ENCODE data around the gene PROKR1. TPM values are rescaled to one million over a fixed set of nuclear protein-coding genes. Genes with fewer than 3 reads are reported as not detected.
"Not testable (repeated sequence)": the region's sequence is repeated elsewhere in the genome, so short reads cannot be mapped to it uniquely, and the experiment has no call there.

The PROKR1 gene
- total RNA-seq (not detected), polyA plus RNA-seq (0.02 TPM)
- long read RNA-seq, donor 1, result 0 reads
- long read RNA-seq, donor 2, result 0 reads
- long read RNA-seq, donor 3, result 0 reads
- long read RNA-seq, donor 4, result 0 reads

DNA sequence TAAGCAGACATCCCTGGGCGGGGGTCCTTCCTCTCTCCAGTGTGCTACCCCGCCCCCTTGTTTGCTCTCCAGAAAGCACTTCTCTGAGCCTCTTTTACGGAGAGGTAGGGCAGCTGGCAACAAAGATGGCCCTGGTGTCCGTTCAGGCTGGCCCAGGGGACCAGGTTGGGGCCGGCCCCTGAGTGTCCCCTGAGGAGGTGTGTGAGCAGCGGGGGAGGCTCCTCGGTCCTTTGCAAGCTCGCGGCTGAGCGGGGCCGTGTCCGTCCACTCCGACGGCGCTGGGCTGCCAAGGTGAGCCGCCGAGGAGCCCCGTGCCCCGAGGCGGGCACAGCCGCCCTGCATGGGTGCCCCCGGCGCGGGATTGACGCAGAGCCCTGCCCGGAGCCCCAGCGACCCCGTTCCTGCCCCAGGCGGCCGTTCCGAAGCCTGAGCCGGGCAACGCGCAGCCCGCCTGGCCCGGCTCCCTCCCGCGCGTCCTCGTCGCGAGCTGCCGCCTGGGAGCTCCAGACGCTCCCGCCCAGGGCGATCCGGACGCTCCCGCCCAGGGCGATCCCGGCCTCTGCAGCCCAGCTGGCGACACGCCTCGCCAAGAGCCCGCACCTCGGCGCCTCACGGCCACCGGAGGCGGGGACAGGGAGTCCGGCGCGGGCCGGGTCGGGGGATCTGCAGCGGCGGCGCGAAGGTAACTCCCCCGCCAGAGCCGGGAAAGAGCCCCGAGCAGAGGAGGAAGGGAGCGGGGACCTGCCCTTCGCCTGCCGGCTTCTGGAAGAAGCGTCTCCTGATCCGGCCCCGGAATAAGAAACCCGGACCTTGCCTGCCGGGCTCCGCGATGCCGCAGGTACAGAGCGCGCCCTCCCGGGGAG lies at the start of gene PROKR1:
TSS of gene PROKR1 (plus strand) at position 569 of the 863 bp plus-strand sequence. CDS start 2,243 bp downstream, outside the sequence.
- WGBS, result 1% methylated on average over 86 of the region's 86 CpGs
- Histone ChIP-seq H3K27me3 (ENCODE audit: control insufficient read depth, insufficient read depth) (no peaks in the 10 kb centered on the region), H3K9me3 (ENCODE audit: control insufficient read depth, low read length) (no peaks in the 10 kb centered on the region), H3K27ac (ENCODE audit: low read length) (no peak within 1 kb of the TSS), H3K4me3 (ENCODE audit: low read length) (peak within 1 kb of the TSS; percentile 54), H3K4me1 (ENCODE audit: control insufficient read depth, insufficient read depth, low read length) (no peaks in the 10 kb centered on the region)
- ATAC-seq (peak; percentile 85 to 92), DNase-seq (peak; percentile 49 to 81 (median 69))
- intact Hi-C loops (cut with DNase I), result no loop called here

GRCh38 chr2:68594041-68594440 lies 49.3 kb upstream of the PROKR1 start:
- DNase-seq (no peak), ATAC-seq (no peak)
- H3K27ac ChIP-seq (ENCODE audit: low read length), result no peak overlapping the region
- intact Hi-C loops (cut with DNase I), result no loop called here
- no peaks in the 10 kb centered on the region for H3K4me1 ChIP-seq (ENCODE audit: control insufficient read depth, insufficient read depth, low read length)
- WGBS, result 68% methylated on average over 1 of the region's 1 CpG
- H3K4me3 ChIP-seq (ENCODE audit: low read length), result no peak overlapping the region
- no peaks in the 10 kb centered on the region for H3K9me3 ChIP-seq (ENCODE audit: control insufficient read depth, low read length)
- H3K27me3 ChIP-seq (ENCODE audit: control insufficient read depth, insufficient read depth), result no peaks in the 10 kb centered on the region

GRCh38 chr2:68594674-68595492 lies 48.5 kb upstream of the PROKR1 start:
- ATAC-seq (no peak), DNase-seq (peak in 1 of 3 donors; percentile 49)
- no peaks in the 10 kb centered on the region for H3K9me3 ChIP-seq (ENCODE audit: control insufficient read depth, low read length)
- WGBS, result 21% methylated on average over 5 of the region's 5 CpGs
- no peak overlapping the region for H3K27ac ChIP-seq (ENCODE audit: low read length)
- no peak overlapping the region for H3K4me3 ChIP-seq (ENCODE audit: low read length)
- no peaks in the 10 kb centered on the region for H3K27me3 ChIP-seq (ENCODE audit: control insufficient read depth, insufficient read depth)
- intact Hi-C loops (cut with DNase I), result no loop called here
- no peaks in the 10 kb centered on the region for H3K4me1 ChIP-seq (ENCODE audit: control insufficient read depth, insufficient read depth, low read length)

GRCh38 chr2:68595493-68595785 lies 47.9 kb upstream of the PROKR1 start:
- H3K27me3 ChIP-seq (ENCODE audit: control insufficient read depth, insufficient read depth); ATAC-seq; H3K4me3 ChIP-seq (ENCODE audit: low read length); DNase-seq; H3K9me3 ChIP-seq (ENCODE audit: control insufficient read depth, low read length); H3K27ac ChIP-seq (ENCODE audit: low read length); H3K4me1 ChIP-seq (ENCODE audit: control insufficient read depth, insufficient read depth, low read length); intact Hi-C loops (cut with DNase I): not testable (repeated sequence)
- WGBS, result 70% methylated on average over 2 of the region's 2 CpGs

DNA sequence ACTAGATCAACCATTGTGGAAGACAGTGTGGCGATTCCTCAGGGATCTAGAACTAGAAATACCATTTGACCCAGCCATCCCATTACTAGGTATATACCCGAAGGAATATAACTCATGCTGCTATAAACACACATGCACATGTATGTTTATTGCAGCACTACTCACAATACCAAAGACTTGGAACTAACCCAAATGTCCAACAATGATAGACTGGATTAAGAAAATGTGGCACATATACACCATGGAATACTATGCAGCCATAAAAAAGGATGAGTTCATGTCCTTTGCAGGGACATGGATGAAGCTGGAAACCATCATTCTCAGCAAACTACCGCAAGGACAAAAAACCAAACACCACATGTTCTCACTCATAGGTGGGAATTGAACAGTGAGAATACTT lies 42.9 kb upstream of the PROKR1 start:
- 88% methylated on average over 3 of the region's 3 CpGs for WGBS
- intact Hi-C loops (cut with DNase I); H3K4me1 ChIP-seq (ENCODE audit: control insufficient read depth, insufficient read depth, low read length); ATAC-seq; H3K9me3 ChIP-seq (ENCODE audit: control insufficient read depth, low read length); DNase-seq; H3K4me3 ChIP-seq (ENCODE audit: low read length); H3K27ac ChIP-seq (ENCODE audit: low read length); H3K27me3 ChIP-seq (ENCODE audit: control insufficient read depth, insufficient read depth): not testable (repeated sequence)

GRCh38 chr2:68603059-68603458 lies 40.3 kb upstream of the PROKR1 start:
- 95% methylated on average over 1 of the region's 1 CpG for WGBS
- DNase-seq, result no peak
- H3K4me3 ChIP-seq (ENCODE audit: low read length), result no peak overlapping the region
- no peaks in the 10 kb centered on the region for H3K4me1 ChIP-seq (ENCODE audit: control insufficient read depth, insufficient read depth, low read length)
- intact Hi-C loops (cut with DNase I), result no loop called here
- no peak overlapping the region for H3K27ac ChIP-seq (ENCODE audit: low read length)
- no peaks in the 10 kb centered on the region for H3K27me3 ChIP-seq (ENCODE audit: control insufficient read depth, insufficient read depth)
- no peaks in the 10 kb centered on the region for H3K9me3 ChIP-seq (ENCODE audit: control insufficient read depth, low read length)
- no peak for ATAC-seq

GRCh38 chr2:68604077-68604476 lies 39.3 kb upstream of the PROKR1 start:
- no peak for ATAC-seq
- H3K4me3 ChIP-seq (ENCODE audit: low read length), result no peak overlapping the region
- intact Hi-C loops (cut with DNase I), result no loop called here
- no peaks in the 10 kb centered on the region for H3K27me3 ChIP-seq (ENCODE audit: control insufficient read depth, insufficient read depth)
- no peaks in the 10 kb centered on the region for H3K4me1 ChIP-seq (ENCODE audit: control insufficient read depth, insufficient read depth, low read length)
- WGBS, result 86% methylated on average over 3 of the region's 3 CpGs
- H3K9me3 ChIP-seq (ENCODE audit: control insufficient read depth, low read length), result no peaks in the 10 kb centered on the region
- DNase-seq, result no peak
- no peak overlapping the region for H3K27ac ChIP-seq (ENCODE audit: low read length)

- intact Hi-C loops (cut with DNase I), result no loop called here
- Histone ChIP-seq H3K4me3 (ENCODE audit: low read length) (no peak overlapping the region), H3K9me3 (ENCODE audit: control insufficient read depth, low read length) (no peaks in the 10 kb centered on the region), H3K4me1 (ENCODE audit: control insufficient read depth, insufficient read depth, low read length) (no peaks in the 10 kb centered on the region), H3K27ac (ENCODE audit: low read length) (no peak overlapping the region), H3K27me3 (ENCODE audit: control insufficient read depth, insufficient read depth) (no peaks in the 10 kb centered on the region)
- no peak for ATAC-seq
- WGBS, result 92% methylated on average over 1 of the region's 1 CpG
- no peak for DNase-seq
Observed at GRCh38 chr2:68605939-68606338, 37.4 kb upstream of the PROKR1 start.

DNA sequence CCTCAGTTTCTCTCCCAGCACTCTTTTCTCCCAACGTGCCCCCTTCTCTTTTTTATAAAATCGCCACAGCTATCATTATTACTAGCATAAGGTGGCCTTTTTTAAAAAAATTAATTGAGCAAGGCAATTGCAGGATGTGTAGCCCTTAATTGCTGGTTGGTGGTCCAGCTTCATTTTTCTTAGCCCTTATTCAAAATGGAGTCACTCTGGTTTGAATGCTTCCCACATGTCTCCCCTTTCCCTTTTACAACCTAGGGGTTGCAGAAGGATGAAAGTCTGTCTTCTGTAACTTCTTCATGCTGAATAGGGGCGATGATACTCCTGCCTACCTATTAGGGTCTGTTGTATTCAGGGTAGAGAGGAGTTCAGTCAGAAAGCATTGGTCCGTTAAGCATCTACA lies 36.6 kb upstream of the PROKR1 start:
- Histone ChIP-seq H3K27me3 (ENCODE audit: control insufficient read depth, insufficient read depth) (no peaks in the 10 kb centered on the region), H3K4me1 (ENCODE audit: control insufficient read depth, insufficient read depth, low read length) (no peaks in the 10 kb centered on the region), H3K4me3 (ENCODE audit: low read length) (no peak overlapping the region), H3K9me3 (ENCODE audit: control insufficient read depth, low read length) (no peaks in the 10 kb centered on the region), H3K27ac (ENCODE audit: low read length) (no peak overlapping the region)
- intact Hi-C loops (cut with DNase I), result no loop called here
- 85% methylated on average over 4 of the region's 4 CpGs for WGBS
- ATAC-seq (no peak), DNase-seq (no peak)

DNA sequence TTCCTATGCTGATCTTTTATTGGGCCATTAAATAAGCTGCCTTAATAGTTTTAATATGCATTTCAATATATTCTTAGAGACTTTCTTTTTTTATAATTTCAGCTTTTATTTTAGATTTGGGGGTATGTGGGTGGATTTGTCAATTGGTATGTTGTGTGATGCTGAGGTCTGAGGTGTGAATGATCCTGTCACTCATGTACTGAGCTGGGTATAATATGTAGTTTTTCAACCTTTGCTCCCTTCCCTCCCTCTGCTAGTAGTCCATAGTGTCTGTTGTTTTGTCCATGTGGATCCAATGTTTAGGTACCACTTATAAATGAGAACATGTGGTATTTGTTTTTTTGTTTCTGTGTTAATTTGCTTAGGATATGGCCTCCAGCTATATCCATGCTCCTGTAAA lies 35.5 kb upstream of the PROKR1 start:
- intact Hi-C loops (cut with DNase I), result no loop called here
- no peak for DNase-seq
- ATAC-seq, result no peak
- Histone ChIP-seq H3K9me3 (ENCODE audit: control insufficient read depth, low read length) (no peaks in the 10 kb centered on the region), H3K27me3 (ENCODE audit: control insufficient read depth, insufficient read depth) (no peaks in the 10 kb centered on the region), H3K4me3 (ENCODE audit: low read length) (no peak overlapping the region), H3K4me1 (ENCODE audit: control insufficient read depth, insufficient read depth, low read length) (no peaks in the 10 kb centered on the region), H3K27ac (ENCODE audit: low read length) (no peak overlapping the region)

GRCh38 chr2:68612765-68613519 lies 30.4 kb upstream of the PROKR1 start:
- intact Hi-C loops (cut with DNase I), result no loop called here
- ATAC-seq (no peak), DNase-seq (no peak)
- H3K27me3 ChIP-seq (ENCODE audit: control insufficient read depth, insufficient read depth), result no peaks in the 10 kb centered on the region
- 81% methylated on average over 5 of the region's 5 CpGs for WGBS
- H3K4me1 ChIP-seq (ENCODE audit: control insufficient read depth, insufficient read depth, low read length), result no peaks in the 10 kb centered on the region
- H3K27ac ChIP-seq (ENCODE audit: low read length), result no peak overlapping the region
- no peak overlapping the region for H3K4me3 ChIP-seq (ENCODE audit: low read length)
- no peaks in the 10 kb centered on the region for H3K9me3 ChIP-seq (ENCODE audit: control insufficient read depth, low read length)
